GM12878 (cell line): ENCODE data around the gene RESP18. TPM values are rescaled to one million over a fixed set of nuclear protein-coding genes. Genes with fewer than 3 reads are reported as not detected.

Experiments
- ATAC-seq: fragments of 200-7000 bp; cut with Tn5 transposase; 3 replicates; pipeline ENCODE4 v1.9.1; 2020; ENCODE audit warnings: mild to moderate bottlenecking, moderate library complexity
- BruUV-seq: library from RNA; stranded (reverse); fragments of 400-500 nt; replicated peaks from 2 replicates; lab custom pipeline; 2021; lab: Mats Ljungman, UMichigan
- CTCF ChIA-PET: fragments of 300-600 bp; sonication (Branson Sonifier 250); formaldehyde crosslinking; extraction: SDS; loops from one replicate; lab custom pipeline; 2021; ENCODE audit warnings: inconsistent platforms; lab: Yijun Ruan, JAX
- POLR2A ChIA-PET: fragments of 350-600 bp; formaldehyde crosslinking; extraction: SDS; loops from one replicate; lab custom pipeline; 2021; ENCODE audit warnings: inconsistent platforms; lab: Charles Lee
- RAD21 ChIA-PET: fragments of 300-600 bp; sonication (Branson Sonifier 250); formaldehyde crosslinking; loops from one replicate; lab custom pipeline; 2023; ENCODE audit warnings: antibody characterized with exemption; ENCODE audit not compliant: unreplicated experiment; lab: Charles Lee
- SMC1A ChIA-PET: fragments of 300-600 bp; sonication (Branson Sonifier 250); formaldehyde crosslinking; loops from one replicate; lab custom pipeline; 2023; ENCODE audit not compliant: unreplicated experiment, uncharacterized antibody; lab: Charles Lee
- DNase-seq: peaks from one replicate; pipeline ENCODE4 v3.0.0-alpha.2; 2011; ENCODE audit warnings: low read depth, low spot score
- FAIRE-seq: peaks from 3 replicates; lab custom pipeline; 2011; peaks lifted over from hg19 to GRCh38; lab: Jason Lieb, UNC
- H2AFZ ChIP-seq: 2 replicates; pipeline ENCODE4 v1.6.0; 2011; ENCODE audit warnings: low read depth, low read length, control low read depth; ENCODE audit not compliant: control insufficient read depth
- H3K27ac ChIP-seq: 2 replicates; pipeline ENCODE4 v1.5.1; 2011; ENCODE audit warnings: control low read depth; ENCODE audit not compliant: control insufficient read depth, insufficient read depth
- H3K27me3 ChIP-seq, 2 experiments: replicated peaks in 1 of 2; 2 replicates each; pipeline versions ENCODE4 v1.6.0 to v1.6.1; 2011; ENCODE audit warnings: low read length in 1 of 2; ENCODE audit not compliant: control insufficient read depth in 2 of 2, insufficient read depth in 2 of 2
- H3K36me3 ChIP-seq, 2 experiments: 2 replicates each; pipeline ENCODE4 v1.5.1; 2011; ENCODE audit warnings: low read length in 1 of 2; ENCODE audit not compliant: control insufficient read depth in 2 of 2, insufficient read depth in 2 of 2
- H3K4me1 ChIP-seq: 2 replicates; pipeline ENCODE4 v1.6.1; 2011; ENCODE audit warnings: mild to moderate bottlenecking, low read length, moderate library complexity, mixed read lengths; ENCODE audit not compliant: control insufficient read depth, insufficient read depth
- H3K4me2 ChIP-seq: 2 replicates; pipeline ENCODE4 v1.6.0; 2011; ENCODE audit warnings: control low read depth; ENCODE audit not compliant: control insufficient read depth, insufficient read depth
- H3K4me3 ChIP-seq: fragments of 200-600 bp; sonication (generic); 2 replicates; pipeline ENCODE4 v1.5.1; 2016
- H3K79me2 ChIP-seq: 2 replicates; pipeline ENCODE4 v1.6.0; 2011; ENCODE audit warnings: low read length; ENCODE audit not compliant: control insufficient read depth, insufficient read depth
- H3K9ac ChIP-seq: 2 replicates; pipeline ENCODE4 v1.8.0; 2011; ENCODE audit warnings: low read length, control low read depth, mixed read lengths; ENCODE audit not compliant: control insufficient read depth, insufficient read depth
- H3K9me3 ChIP-seq: replicated peaks from 3 replicates; pipeline ENCODE4 v1.5.1; 2011; ENCODE audit warnings: mild to moderate bottlenecking, low read length; ENCODE audit not compliant: control insufficient read depth, insufficient read depth
- H4K20me1 ChIP-seq: 2 replicates; pipeline ENCODE4 v1.6.0; 2011; ENCODE audit not compliant: control insufficient read depth, insufficient read depth
- ATF2 ChIP-seq: IDR thresholded peaks from 2 replicates; pipeline ENCODE4 v1.6.1; 2012; ENCODE audit warnings: low read length, inconsistent platforms
- CHD2 ChIP-seq: IDR thresholded peaks from 2 replicates; pipeline ENCODE4 v1.6.1; 2011; ENCODE audit warnings: low read depth, low read length, improper control_type of control experiment, borderline replicate concordance
- KAT2A ChIP-seq: conservative IDR thresholded peaks from 2 replicates; pipeline ENCODE4 v1.6.1; 2011; ENCODE audit warnings: low read depth, low read length; ENCODE audit not compliant: control insufficient read depth
- KLF5 ChIP-seq: fragments of 450-650 bp; IDR thresholded peaks from 2 replicates; pipeline ENCODE4 v1.6.1; 2014; ENCODE audit warnings: mild to moderate bottlenecking; ENCODE audit not compliant: partially characterized antibody
- MLLT1 ChIP-seq: fragments of 450-650 bp; IDR thresholded peaks from 2 replicates; pipeline ENCODE4 v1.6.1; 2016; ENCODE audit warnings: mild to moderate bottlenecking
- RB1 ChIP-seq: fragments of 450-650 bp; formaldehyde crosslinking; IDR thresholded peaks from 2 replicates; pipeline ENCODE4 v1.6.1; 2017; ENCODE audit warnings: mild to moderate bottlenecking, borderline replicate concordance
- RUNX3 ChIP-seq: IDR thresholded peaks from 2 replicates; pipeline ENCODE4 v1.6.1; 2012; ENCODE audit warnings: low read length, inconsistent platforms
- TCF3 ChIP-seq: IDR thresholded peaks from 2 replicates; pipeline ENCODE4 v1.6.1; 2012; ENCODE audit warnings: low read depth, mild to moderate bottlenecking, low read length, borderline replicate concordance; ENCODE audit not compliant: insufficient read depth
- ZNF274 ChIP-seq: IDR thresholded peaks from one replicate; pipeline ENCODE4 v1.8.0; 2011; ENCODE audit not compliant: insufficient read length, insufficient read depth
- ZSCAN29 ChIP-seq: fragments of 450-650 bp; IDR thresholded peaks from 2 replicates; pipeline ENCODE4 v1.6.1; 2017; ENCODE audit warnings: mild to moderate bottlenecking, moderate library complexity
- ZZZ3 ChIP-seq: IDR thresholded peaks from 2 replicates; pipeline ENCODE4 v1.6.1; 2011; ENCODE audit warnings: low read depth; ENCODE audit not compliant: control insufficient read depth, insufficient read length
- WGBS: methylation state at CpG from one replicate; pipeline ENCODE4 v1.1.6; 2016; ENCODE audit warnings: low lambda C conversion rate; ENCODE audit not compliant: insufficient replicate concordance, insufficient coverage; ENCODE audit errors: missing lambda C conversion rate; 5-methylcytosine and 5-hydroxymethylcytosine counted together
- in situ Hi-C: fragments of 300-500 bp; cut with MboI; formaldehyde crosslinking; loops from 9 replicates; pipeline ENCODE4 v1.14.3; 2018; ENCODE audit warnings: mixed read lengths
- intact Hi-C: fragments of 100-400 bp; cut with micrococcal nuclease; formaldehyde crosslinking; loops from one replicate; pipeline ENCODE4 v1.14.2; 2022; ENCODE audit not compliant: unreplicated experiment
- polyA plus RNA-seq, 11 experiments: library from polyadenylated mRNA; depleted of rRNA in 4 of 11; unstranded in 6 of 11; stranded (reverse) in 5 of 11; fragments of >200 nt; fragmentation: Nextera tagmentation in 4 of 11; fragmentation: Illumina TruSeq in 1 of 11; extraction: Ambion mirVana in 4 of 11; extraction: Trizol in 1 of 11; gene quantifications; 1 replicate in 1 of 11; 2 replicates in 10 of 11; pipeline versions ENCODE4 v1.2.1 to v1.2.3, GENCODE V29; 2011 to 2016; ENCODE audit warnings: inconsistent platforms in 2 of 11, missing spikeins in 2 of 11, low read depth in 1 of 11
- total RNA-seq, 4 experiments: library from RNA; depleted of rRNA in 3 of 4; stranded (reverse); fragments of >200 nt in 3 of 4; fragmentation: Illumina TruSeq in 1 of 4; extraction: Trizol in 1 of 4; gene quantifications; 2 replicates each; pipeline versions ENCODE4 v1.2.1 to v1.2.3, GENCODE V29; 2013 to 2021
- TF ChIP-seq, protein P1 (sequence below): fragments of 450-650 bp; IDR thresholded peaks from 2 replicates; pipeline ENCODE4 v1.6.1; 2017; ENCODE audit warnings: low read depth, mild to moderate bottlenecking, moderate library complexity
- TF ChIP-seq, protein P2 (sequence below): IDR thresholded peaks from 2 replicates; pipeline ENCODE4 v1.6.1; 2012; ENCODE audit warnings: low read depth, low read length, improper control_type of control experiment

Gene RESP18
- total and polyA plus RNA-seq, 10 of the 15 experiments (the other 5 are each of a cell fraction or from before 2014, with no cell fraction given) = not detected

DNA sequence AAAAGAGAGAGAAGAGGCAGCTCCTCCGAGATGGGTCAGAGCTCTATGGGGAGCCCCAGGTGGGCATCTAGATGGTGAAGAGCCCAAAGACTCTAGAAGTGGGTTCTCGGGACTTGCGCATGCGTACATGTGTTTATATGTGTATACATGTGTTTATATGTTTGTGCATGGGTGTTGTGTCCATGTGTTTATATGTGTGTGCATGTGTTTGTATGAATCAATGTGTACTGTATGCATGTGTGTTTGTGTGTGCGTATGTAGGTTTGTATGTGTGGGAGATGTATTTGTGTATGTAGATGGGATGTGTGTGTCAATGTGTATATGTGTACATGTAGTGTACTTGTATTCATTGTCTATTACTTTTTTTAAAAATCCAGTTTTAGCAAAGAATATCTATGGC, 29.5 kb upstream of the RESP18 start:
- DNase-seq (no peak), ATAC-seq (no peak), FAIRE-seq (no peak)
- Histone ChIP-seq H3K4me2 (no peak overlapping the region), H3K4me3 (no peak overlapping the region), H3K36me3 (no peaks in the 10 kb centered on the region), H3K27me3 (no peaks in the 10 kb centered on the region; a peak in 1 of 4 replicates), H4K20me1 (no peaks in the 10 kb centered on the region), H3K9ac (no peak overlapping the region), H2AFZ (no peak overlapping the region), H3K79me2 (no peaks in the 10 kb centered on the region), H3K4me1 (peaks cover 4% of the 10 kb centered on the region; the same call in 1 of the 2 replicates), H3K27ac (no peak overlapping the region), H3K9me3 (no peaks in the 10 kb centered on the region)
- ChIA-PET RAD21 (no interaction called here), POLR2A (no interaction called here), SMC1A (no interaction called here), CTCF (interaction anchor here (1.3 to 3.2 kb wide), 2 partner anchors 9 to 27 kb away, joined by 5 to 18 read pairs; no protein-coding TSS in a partner anchor)
- 99% methylated on average over 4 of the region's 5 CpGs for WGBS
- TF ChIP-seq ZZZ3 (no peak), MLLT1 (no peak), RB1 (no peak), ZNF274 (no peak), KAT2A (no peak), CHD2 (no peak), KLF5 (no peak), TCF3 (no peak), ZSCAN29 (no peak), ATF2 (no peak), RUNX3 (no peak)
- TF ChIP-seq, protein P1, sequence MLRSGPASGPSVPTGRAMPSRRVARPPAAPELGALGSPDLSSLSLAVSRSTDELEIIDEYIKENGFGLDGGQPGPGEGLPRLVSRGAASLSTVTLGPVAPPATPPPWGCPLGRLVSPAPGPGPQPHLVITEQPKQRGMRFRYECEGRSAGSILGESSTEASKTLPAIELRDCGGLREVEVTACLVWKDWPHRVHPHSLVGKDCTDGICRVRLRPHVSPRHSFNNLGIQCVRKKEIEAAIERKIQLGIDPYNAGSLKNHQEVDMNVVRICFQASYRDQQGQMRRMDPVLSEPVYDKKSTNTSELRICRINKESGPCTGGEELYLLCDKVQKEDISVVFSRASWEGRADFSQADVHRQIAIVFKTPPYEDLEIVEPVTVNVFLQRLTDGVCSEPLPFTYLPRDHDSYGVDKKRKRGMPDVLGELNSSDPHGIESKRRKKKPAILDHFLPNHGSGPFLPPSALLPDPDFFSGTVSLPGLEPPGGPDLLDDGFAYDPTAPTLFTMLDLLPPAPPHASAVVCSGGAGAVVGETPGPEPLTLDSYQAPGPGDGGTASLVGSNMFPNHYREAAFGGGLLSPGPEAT = no peak
- TF ChIP-seq, protein P2, sequence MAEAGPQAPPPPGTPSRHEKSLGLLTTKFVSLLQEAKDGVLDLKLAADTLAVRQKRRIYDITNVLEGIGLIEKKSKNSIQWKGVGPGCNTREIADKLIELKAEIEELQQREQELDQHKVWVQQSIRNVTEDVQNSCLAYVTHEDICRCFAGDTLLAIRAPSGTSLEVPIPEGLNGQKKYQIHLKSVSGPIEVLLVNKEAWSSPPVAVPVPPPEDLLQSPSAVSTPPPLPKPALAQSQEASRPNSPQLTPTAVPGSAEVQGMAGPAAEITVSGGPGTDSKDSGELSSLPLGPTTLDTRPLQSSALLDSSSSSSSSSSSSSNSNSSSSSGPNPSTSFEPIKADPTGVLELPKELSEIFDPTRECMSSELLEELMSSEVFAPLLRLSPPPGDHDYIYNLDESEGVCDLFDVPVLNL = no peak
- BruUV-seq = no TSS peak
- in situ Hi-C loops (no loop called here), intact Hi-C loops (no loop called here)
